Adipocyte (in vitro differentiated cells): ENCODE data around the gene FLYWCH1.

Experiments
- DNase-seq: peaks from one replicate; pipeline ENCODE4 v3.0.0-alpha.2; 2015; ENCODE audit warnings: low read depth
- H3K27me3 ChIP-seq: replicated peaks from 2 replicates; pipeline ENCODE4 v1.7.0; 2013; ENCODE audit warnings: mild to moderate bottlenecking, low read length, moderate library complexity; ENCODE audit not compliant: control insufficient read depth, insufficient read depth
- H3K36me3 ChIP-seq: 2 replicates; pipeline ENCODE4 v1.7.0; 2013; ENCODE audit warnings: low read length, mild to moderate bottlenecking, moderate library complexity; ENCODE audit not compliant: control insufficient read depth, insufficient read depth, severe bottlenecking
- H3K4me1 ChIP-seq: 2 replicates; pipeline ENCODE4 v1.7.0; 2013; ENCODE audit warnings: mild to moderate bottlenecking, low read length, moderate library complexity; ENCODE audit not compliant: control insufficient read depth, insufficient read depth
- H3K4me3 ChIP-seq: 2 replicates; pipeline ENCODE4 v1.7.0; 2013; ENCODE audit warnings: mild to moderate bottlenecking, low read length, moderate library complexity
- H3K9ac ChIP-seq: 2 replicates; pipeline ENCODE4 v1.7.0; 2013; ENCODE audit warnings: mild to moderate bottlenecking, low read length, moderate library complexity
- H3K9me3 ChIP-seq: 2 replicates; pipeline ENCODE4 v1.7.0; 2013; ENCODE audit warnings: mild to moderate bottlenecking, low read length, moderate library complexity; ENCODE audit not compliant: control insufficient read depth

The FLYWCH1 gene

GRCh38 chr16:2911638-2912329 lies at the start of gene FLYWCH1:
FLYWCH1 (plus strand) TSS chr16:2911931; CDS start chr16:2929686, 17,755 bp downstream.
- peak; percentile 100 for DNase-seq
- Histone ChIP-seq H3K36me3 (peaks cover 15% of the 10 kb centered on the region), H3K27me3 (no peaks in the 10 kb centered on the region), H3K4me1 (peaks cover 37% of the 10 kb centered on the region), H3K9ac (peak within 1 kb of the TSS; percentile 95), H3K9me3 (no peaks in the 10 kb centered on the region), H3K4me3 (peak within 1 kb of the TSS; percentile 96)

- H3K9me3 ChIP-seq = peaks cover 8% of the 10 kb centered on the region
- no peak for DNase-seq
- no peak overlapping the region for H3K4me3 ChIP-seq
- no peaks in the 10 kb centered on the region for H3K36me3 ChIP-seq
- H3K4me1 ChIP-seq = peaks cover 4% of the 10 kb centered on the region
- no peak overlapping the region for H3K9ac ChIP-seq
- H3K27me3 ChIP-seq = no peaks in the 10 kb centered on the region
Measured at GRCh38 chr16:2865651-2866050, 46.1 kb upstream of the FLYWCH1 start.

GRCh38 chr16:2866431-2866830 lies 45.3 kb upstream of the FLYWCH1 start:
- Histone ChIP-seq H3K27me3 (no peaks in the 10 kb centered on the region), H3K4me3 (no peak overlapping the region), H3K36me3 (no peaks in the 10 kb centered on the region), H3K4me1 (peaks cover 4% of the 10 kb centered on the region), H3K9me3 (peaks cover 1% of the 10 kb centered on the region), H3K9ac (no peak overlapping the region)
- DNase-seq = no peak

GRCh38 chr16:2867661-2867986 lies 44.1 kb upstream of the FLYWCH1 start:
- peaks cover 4% of the 10 kb centered on the region for H3K4me1 ChIP-seq
- H3K4me3 ChIP-seq = peak overlapping the region; percentile 88
- H3K27me3 ChIP-seq = no peaks in the 10 kb centered on the region
- H3K9ac ChIP-seq = peak overlapping the region; percentile 91
- no peak for DNase-seq
- H3K36me3 ChIP-seq = no peaks in the 10 kb centered on the region
- H3K9me3 ChIP-seq = no peaks in the 10 kb centered on the region

GRCh38 chr16:2867987-2868789 lies 43.5 kb upstream of the FLYWCH1 start:
- Histone ChIP-seq H3K9me3 (no peaks in the 10 kb centered on the region), H3K9ac (peak overlapping the region; percentile 91), H3K27me3 (no peaks in the 10 kb centered on the region), H3K36me3 (no peaks in the 10 kb centered on the region), H3K4me3 (peak overlapping the region; percentile 88), H3K4me1 (peaks cover 4% of the 10 kb centered on the region)
- peak; percentile 97 for DNase-seq

GRCh38 chr16:2871926-2872325 lies 39.8 kb upstream of the FLYWCH1 start:
- no peaks in the 10 kb centered on the region for H3K9me3 ChIP-seq
- H3K4me1 ChIP-seq = peaks cover 4% of the 10 kb centered on the region
- no peaks in the 10 kb centered on the region for H3K36me3 ChIP-seq
- no peak for DNase-seq
- no peak overlapping the region for H3K4me3 ChIP-seq
- no peaks in the 10 kb centered on the region for H3K27me3 ChIP-seq
- no peak overlapping the region for H3K9ac ChIP-seq

- DNase-seq = no peak
- Histone ChIP-seq H3K4me1 (no peaks in the 10 kb centered on the region), H3K27me3 (no peaks in the 10 kb centered on the region), H3K9ac (peak overlapping the region; percentile 74), H3K36me3 (no peaks in the 10 kb centered on the region), H3K9me3 (no peaks in the 10 kb centered on the region), H3K4me3 (peak overlapping the region; percentile 23)
Measured at GRCh38 chr16:2874032-2874911, 37.5 kb upstream of the FLYWCH1 start.

- Histone ChIP-seq H3K9ac (peak overlapping the region; percentile 74), H3K4me3 (peak overlapping the region; percentile 23), H3K36me3 (no peaks in the 10 kb centered on the region), H3K4me1 (no peaks in the 10 kb centered on the region), H3K9me3 (no peaks in the 10 kb centered on the region), H3K27me3 (peaks cover 2% of the 10 kb centered on the region)
- peak; percentile 87 for DNase-seq
Measured at GRCh38 chr16:2874912-2875362, 36.8 kb upstream of the FLYWCH1 start.

- H3K9me3 ChIP-seq = no peaks in the 10 kb centered on the region
- H3K9ac ChIP-seq = no peak overlapping the region
- H3K36me3 ChIP-seq = no peaks in the 10 kb centered on the region
- no peak overlapping the region for H3K4me3 ChIP-seq
- H3K4me1 ChIP-seq = peaks cover 9% of the 10 kb centered on the region
- no peak for DNase-seq
- H3K27me3 ChIP-seq = peaks cover 2% of the 10 kb centered on the region
Measured at GRCh38 chr16:2879854-2880508, 31.8 kb upstream of the FLYWCH1 start.

- H3K4me3 ChIP-seq = peak overlapping the region; percentile 93
- DNase-seq = peak; percentile 58
- H3K27me3 ChIP-seq = peaks cover 2% of the 10 kb centered on the region
- peaks cover 9% of the 10 kb centered on the region for H3K4me1 ChIP-seq
- peak overlapping the region; percentile 98 for H3K9ac ChIP-seq
- peaks cover 3% of the 10 kb centered on the region for H3K36me3 ChIP-seq
- H3K9me3 ChIP-seq = no peaks in the 10 kb centered on the region
Measured at GRCh38 chr16:2881783-2882649, 29.7 kb upstream of the FLYWCH1 start.
